ENCODE measurements around the gene SPOCK1. TPM values are rescaled to one million over a fixed set of nuclear protein-coding genes. Genes with fewer than 3 reads are reported as not detected.

The SPOCK1 gene
- total and polyA plus RNA-seq, 2 experiments from 2014 or later = 268 to 471 TPM

GRCh38 chr5:137129886-137130680, 369.0 kb downstream of the SPOCK1 start:
- no peaks in the 10 kb centered on the region for H3K9me3 ChIP-seq (ENCODE audit: low read depth)
- H3K9ac ChIP-seq = no peak overlapping the region
- no peaks in the 10 kb centered on the region for H3K9me2 ChIP-seq (ENCODE audit: insufficient read depth)
- H3K4me1 ChIP-seq (ENCODE audit: insufficient read depth) = peaks cover 11% of the 10 kb centered on the region
- WGBS, 2 experiments (ENCODE audit: low coverage in 1 of 2, low lambda C conversion rate in 2 of 2, missing lambda C conversion rate in 2 of 2) = 89 to 90% methylated on average over 2 of the region's 2 CpGs
- H3K36me3 ChIP-seq (ENCODE audit: low read depth) = no peaks in the 10 kb centered on the region; the same call in 1 of the 2 replicates
- no peak overlapping the region for H3K4me3 ChIP-seq
- H2AFZ ChIP-seq = no peak overlapping the region
- H4K20me1 ChIP-seq (ENCODE audit: insufficient read depth) = no peaks in the 10 kb centered on the region
- in situ Hi-C loops (cut with MboI) = no loop called here
- TF ChIP-seq EZH2 (IDR thresholded peaks at IDR 0.05; ENCODE audit: insufficient read depth, poor library complexity, severe bottlenecking) = no peak
- TF ChIP-seq EZH2phosphoT487 (IDR thresholded peaks at IDR 0.05; ENCODE audit: insufficient read depth, low read depth) = no peak
- peaks cover 46% of the 10 kb centered on the region for H3K79me2 ChIP-seq (ENCODE audit: insufficient read depth)
- H3K4me2 ChIP-seq (ENCODE audit: unreplicated experiment) = no peak overlapping the region
- peaks cover 17% of the 10 kb centered on the region for H3F3A ChIP-seq (ENCODE audit: insufficient read depth)
- DNase-seq = no peak
- no peaks in the 10 kb centered on the region for H3K27me3 ChIP-seq (replicated peaks; ENCODE audit: insufficient read depth)
- H3K27ac ChIP-seq = no peak overlapping the region

GRCh38 chr5:137128012-137128411, 371.1 kb downstream of the SPOCK1 start:
- Histone ChIP-seq H3K9me2 (ENCODE audit: insufficient read depth) (no peaks in the 10 kb centered on the region), H4K20me1 (ENCODE audit: insufficient read depth) (peaks cover 3% of the 10 kb centered on the region; the same call in 1 of the 2 replicates), H3K9me3 (ENCODE audit: low read depth) (no peaks in the 10 kb centered on the region), H3K4me2 (ENCODE audit: unreplicated experiment) (no peak overlapping the region), H3K9ac (no peak overlapping the region), H3K4me3 (no peak overlapping the region), H3K4me1 (ENCODE audit: insufficient read depth) (peaks cover 11% of the 10 kb centered on the region), H3K27me3 (replicated peaks; ENCODE audit: insufficient read depth) (no peaks in the 10 kb centered on the region), H3K27ac (no peak overlapping the region), H2AFZ (no peak overlapping the region), H3F3A (ENCODE audit: insufficient read depth) (peaks cover 14% of the 10 kb centered on the region), H3K79me2 (ENCODE audit: insufficient read depth) (peaks cover 44% of the 10 kb centered on the region), H3K36me3 (ENCODE audit: low read depth) (no peaks in the 10 kb centered on the region; the same call in 1 of the 2 replicates)
- DNase-seq = no peak
- in situ Hi-C loops (cut with MboI) = no loop called here
- WGBS, 2 experiments (ENCODE audit: low coverage in 1 of 2, low lambda C conversion rate in 2 of 2, missing lambda C conversion rate in 2 of 2) = 91 to 97% methylated on average over 4 of the region's 4 CpGs
- TF ChIP-seq EZH2phosphoT487 (IDR thresholded peaks at IDR 0.05; ENCODE audit: insufficient read depth, low read depth) (no peak), EZH2 (IDR thresholded peaks at IDR 0.05; ENCODE audit: insufficient read depth, poor library complexity, severe bottlenecking) (no peak)

DNA sequence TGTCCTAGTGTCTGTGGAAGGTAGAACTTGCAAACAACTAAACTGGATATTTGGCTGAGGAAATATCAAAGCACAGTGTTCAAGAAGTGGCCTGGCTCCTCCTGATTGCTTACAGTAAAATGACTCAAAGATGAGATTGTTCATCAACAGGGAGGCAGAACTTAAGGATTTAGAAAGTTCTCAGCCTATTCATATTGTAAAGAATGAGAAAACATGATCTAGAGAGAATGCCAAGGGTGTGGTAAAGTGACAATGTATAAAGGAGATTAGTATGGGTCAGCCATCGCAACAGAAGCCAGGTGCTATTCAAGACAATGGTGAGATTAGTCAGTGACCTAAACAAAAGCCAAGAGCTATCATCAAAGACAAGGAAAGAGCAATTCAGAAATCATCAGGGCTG, 372.3 kb downstream of the SPOCK1 start:
- Histone ChIP-seq H3K9me2 (ENCODE audit: insufficient read depth) (no peaks in the 10 kb centered on the region), H4K20me1 (ENCODE audit: insufficient read depth) (peaks cover 10% of the 10 kb centered on the region; the same call in 1 of the 2 replicates), H3K9ac (no peak overlapping the region), H3K27ac (no peak overlapping the region), H3K4me3 (no peak overlapping the region), H3K4me1 (ENCODE audit: insufficient read depth) (peaks cover 11% of the 10 kb centered on the region), H2AFZ (no peak overlapping the region), H3F3A (ENCODE audit: insufficient read depth) (peaks cover 14% of the 10 kb centered on the region), H3K27me3 (replicated peaks; ENCODE audit: insufficient read depth) (no peaks in the 10 kb centered on the region), H3K9me3 (ENCODE audit: low read depth) (no peaks in the 10 kb centered on the region), H3K4me2 (ENCODE audit: unreplicated experiment) (no peak overlapping the region), H3K79me2 (ENCODE audit: insufficient read depth) (peaks cover 40% of the 10 kb centered on the region), H3K36me3 (ENCODE audit: low read depth) (no peaks in the 10 kb centered on the region; the same call in 1 of the 2 replicates)
- in situ Hi-C loops (cut with MboI) = no loop called here
- WGBS, 2 experiments (ENCODE audit: low coverage in 1 of 2, low lambda C conversion rate in 2 of 2, missing lambda C conversion rate in 2 of 2) = 67 to 70% methylated on average over 1 of the region's 1 CpG
- peak; percentile 54 for DNase-seq
- TF ChIP-seq EZH2 (IDR thresholded peaks at IDR 0.05; ENCODE audit: insufficient read depth, poor library complexity, severe bottlenecking) = no peak
- TF ChIP-seq EZH2phosphoT487 (IDR thresholded peaks at IDR 0.05; ENCODE audit: insufficient read depth, low read depth) = no peak

DNA sequence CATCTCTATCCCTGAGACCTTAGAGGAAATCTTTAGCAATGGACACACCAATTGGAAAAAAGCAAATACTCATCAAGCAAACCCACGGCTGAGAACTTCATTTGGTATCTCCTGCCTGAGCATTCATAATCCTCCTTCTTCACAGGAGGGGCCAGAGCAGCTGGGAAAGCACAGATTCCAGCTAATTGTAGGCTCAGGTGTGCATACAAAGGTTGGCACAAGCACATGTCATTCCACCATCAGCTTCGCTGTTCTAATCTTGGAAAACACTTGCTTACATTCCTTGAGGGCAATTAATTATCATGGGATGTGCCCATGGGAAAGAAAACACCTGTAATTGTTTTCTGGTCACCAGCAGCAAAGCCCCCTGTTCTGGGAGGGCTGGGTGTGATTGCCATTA, 376.6 kb downstream of the SPOCK1 start:
- 93 to 100% methylated on average over 2 of the region's 2 CpGs for WGBS, 2 experiments (ENCODE audit: low coverage in 1 of 2, low lambda C conversion rate in 2 of 2, missing lambda C conversion rate in 2 of 2)

More for the DNA sequence above, 376.6 kb downstream of the SPOCK1 start:
- H3K27ac ChIP-seq = no peak overlapping the region
- no peaks in the 10 kb centered on the region for H3K9me2 ChIP-seq (ENCODE audit: insufficient read depth)
- H2AFZ ChIP-seq = no peak overlapping the region
- peaks cover 35% of the 10 kb centered on the region for H3K4me1 ChIP-seq (ENCODE audit: insufficient read depth)
- H3F3A ChIP-seq (ENCODE audit: insufficient read depth) = peaks cover 14% of the 10 kb centered on the region
- in situ Hi-C loops (cut with MboI) = no loop called here
- no peaks in the 10 kb centered on the region; the same call in 1 of the 2 replicates for H3K36me3 ChIP-seq (ENCODE audit: low read depth)
- no peak overlapping the region for H3K4me2 ChIP-seq (ENCODE audit: unreplicated experiment)
- no peak overlapping the region for H3K9ac ChIP-seq
- DNase-seq = no peak
- no peak for TF ChIP-seq EZH2phosphoT487 (IDR thresholded peaks at IDR 0.05; ENCODE audit: insufficient read depth, low read depth)
- H3K9me3 ChIP-seq (ENCODE audit: low read depth) = no peaks in the 10 kb centered on the region
- H3K79me2 ChIP-seq (ENCODE audit: insufficient read depth) = peaks cover 18% of the 10 kb centered on the region
- H3K4me3 ChIP-seq = no peak overlapping the region
- H4K20me1 ChIP-seq (ENCODE audit: insufficient read depth) = peaks cover 10% of the 10 kb centered on the region; the same call in 1 of the 2 replicates
- no peaks in the 10 kb centered on the region for H3K27me3 ChIP-seq (replicated peaks; ENCODE audit: insufficient read depth)
